ENCODE results near the gene DPEP2. TPM values are rescaled to one million over a fixed set of nuclear protein-coding genes. Genes with fewer than 3 reads are reported as not detected.

DPEP2 gene
- total and polyA plus RNA-seq, 10 of the 15 experiments (the other 5 are each of a cell fraction or from before 2014, with no cell fraction given) = 0.04 to 4.0 (median 2.1) TPM

DNA sequence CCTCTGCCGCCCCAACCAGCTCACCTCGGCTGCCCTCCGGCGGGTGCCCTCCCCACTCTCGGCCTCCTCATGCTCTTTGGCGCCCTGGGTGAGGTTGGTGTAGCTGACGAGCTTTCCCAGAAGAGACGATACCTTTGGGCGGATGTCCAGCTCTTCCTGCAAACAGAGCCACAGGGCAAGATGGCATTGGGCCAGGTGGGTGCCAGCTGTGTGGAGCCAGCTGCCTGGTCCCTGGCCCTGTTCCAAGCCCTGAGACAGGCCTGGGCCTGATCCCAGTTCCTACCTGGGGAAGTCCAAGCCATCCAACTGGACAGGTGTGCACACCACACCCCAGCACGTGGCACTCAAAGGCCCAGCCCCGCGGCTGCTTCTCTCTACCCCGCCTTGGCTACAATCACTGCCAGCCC lies 37.7 kb downstream of the DPEP2 start (continued):
- no peak for TF ChIP-seq POU2F2 (IDR thresholded peaks at IDR 0.05; ENCODE audit: borderline replicate concordance, low read depth, low read length)
- TF ChIP-seq ZBED1 (IDR thresholded peaks at IDR 0.05; ENCODE audit: borderline replicate concordance) = no peak
- TF ChIP-seq CUX1 (IDR thresholded peaks at IDR 0.05; ENCODE audit: insufficient replicate concordance, low read depth, low read length) = no peak
- no peak for TF ChIP-seq ZNF384 (IDR thresholded peaks at IDR 0.05; ENCODE audit: borderline replicate concordance, low read depth, low read length)
- no peak for TF ChIP-seq ZNF24 (IDR thresholded peaks at IDR 0.05)
- no peak for TF ChIP-seq ZNF207 (IDR thresholded peaks at IDR 0.05; ENCODE audit: borderline replicate concordance)

- no peaks in the 10 kb centered on the region for H3K4me1 ChIP-seq (ENCODE audit: control insufficient read depth, insufficient read depth, low read length)
- no peak overlapping the region for H3K4me2 ChIP-seq (ENCODE audit: control insufficient read depth, insufficient read depth)
- no peak overlapping the region for H3K4me3 ChIP-seq
- no peak for ATAC-seq
- no peaks in the 10 kb centered on the region for H3K79me2 ChIP-seq (ENCODE audit: control insufficient read depth, insufficient read depth, low read length)
- H2AFZ ChIP-seq (ENCODE audit: control insufficient read depth, low read depth, low read length) = no peak overlapping the region
- BruUV-seq (replicated peaks) = no TSS peak
- DNase-seq (ENCODE audit: low read depth, low spot score) = no peak
- RAD21 ChIA-PET (ENCODE audit: unreplicated experiment) = no interaction called here
- SMC1A ChIA-PET (ENCODE audit: uncharacterized antibody, unreplicated experiment) = no interaction called here
- no peak overlapping the region for H3K9ac ChIP-seq (ENCODE audit: control insufficient read depth, insufficient read depth, low read length)
- in situ Hi-C loops (cut with MboI) (no loop called here), intact Hi-C loops (cut with micrococcal nuclease; ENCODE audit: unreplicated experiment) (no loop called here)
- no peaks in the 10 kb centered on the region for H3K9me3 ChIP-seq (replicated peaks; ENCODE audit: control insufficient read depth, insufficient read depth, low read length)
- CTCF ChIA-PET = interaction anchor here (0.8 kb wide), 2 partner anchors 76 to 81 kb away, joined by 3 read pairs; no protein-coding TSS in a partner anchor
- H3K36me3 ChIP-seq (ENCODE audit: control insufficient read depth in 2 of 2, insufficient read depth in 2 of 2, low read length in 1 of 2) = peaks cover 5 to 6% of the 10 kb centered on the region in 2 experiments; a peak in 3 of 4 replicates
- POLR2A ChIA-PET = no interaction called here
- H3K27me3 ChIP-seq (replicated peaks in 1 of 2; ENCODE audit: control insufficient read depth in 2 of 2, insufficient read depth in 2 of 2, low read length in 1 of 2) = no peaks in the 10 kb centered on the region
- FAIRE-seq = no peak
- 78% methylated on average over 11 of the region's 11 CpGs for WGBS (ENCODE audit: insufficient coverage, insufficient replicate concordance, low lambda C conversion rate, missing lambda C conversion rate)
- H4K20me1 ChIP-seq (ENCODE audit: control insufficient read depth, insufficient read depth) = no peaks in the 10 kb centered on the region
- no peak overlapping the region for H3K27ac ChIP-seq (ENCODE audit: control insufficient read depth, insufficient read depth)
- TF ChIP-seq, protein P1, sequence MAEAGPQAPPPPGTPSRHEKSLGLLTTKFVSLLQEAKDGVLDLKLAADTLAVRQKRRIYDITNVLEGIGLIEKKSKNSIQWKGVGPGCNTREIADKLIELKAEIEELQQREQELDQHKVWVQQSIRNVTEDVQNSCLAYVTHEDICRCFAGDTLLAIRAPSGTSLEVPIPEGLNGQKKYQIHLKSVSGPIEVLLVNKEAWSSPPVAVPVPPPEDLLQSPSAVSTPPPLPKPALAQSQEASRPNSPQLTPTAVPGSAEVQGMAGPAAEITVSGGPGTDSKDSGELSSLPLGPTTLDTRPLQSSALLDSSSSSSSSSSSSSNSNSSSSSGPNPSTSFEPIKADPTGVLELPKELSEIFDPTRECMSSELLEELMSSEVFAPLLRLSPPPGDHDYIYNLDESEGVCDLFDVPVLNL (IDR thresholded peaks at IDR 0.05; ENCODE audit: low read depth, low read length) = no peak
- no peak for TF ChIP-seq IRF4 (IDR thresholded peaks at IDR 0.05; ENCODE audit: low read depth, low read length)
- TF ChIP-seq, protein P2, sequence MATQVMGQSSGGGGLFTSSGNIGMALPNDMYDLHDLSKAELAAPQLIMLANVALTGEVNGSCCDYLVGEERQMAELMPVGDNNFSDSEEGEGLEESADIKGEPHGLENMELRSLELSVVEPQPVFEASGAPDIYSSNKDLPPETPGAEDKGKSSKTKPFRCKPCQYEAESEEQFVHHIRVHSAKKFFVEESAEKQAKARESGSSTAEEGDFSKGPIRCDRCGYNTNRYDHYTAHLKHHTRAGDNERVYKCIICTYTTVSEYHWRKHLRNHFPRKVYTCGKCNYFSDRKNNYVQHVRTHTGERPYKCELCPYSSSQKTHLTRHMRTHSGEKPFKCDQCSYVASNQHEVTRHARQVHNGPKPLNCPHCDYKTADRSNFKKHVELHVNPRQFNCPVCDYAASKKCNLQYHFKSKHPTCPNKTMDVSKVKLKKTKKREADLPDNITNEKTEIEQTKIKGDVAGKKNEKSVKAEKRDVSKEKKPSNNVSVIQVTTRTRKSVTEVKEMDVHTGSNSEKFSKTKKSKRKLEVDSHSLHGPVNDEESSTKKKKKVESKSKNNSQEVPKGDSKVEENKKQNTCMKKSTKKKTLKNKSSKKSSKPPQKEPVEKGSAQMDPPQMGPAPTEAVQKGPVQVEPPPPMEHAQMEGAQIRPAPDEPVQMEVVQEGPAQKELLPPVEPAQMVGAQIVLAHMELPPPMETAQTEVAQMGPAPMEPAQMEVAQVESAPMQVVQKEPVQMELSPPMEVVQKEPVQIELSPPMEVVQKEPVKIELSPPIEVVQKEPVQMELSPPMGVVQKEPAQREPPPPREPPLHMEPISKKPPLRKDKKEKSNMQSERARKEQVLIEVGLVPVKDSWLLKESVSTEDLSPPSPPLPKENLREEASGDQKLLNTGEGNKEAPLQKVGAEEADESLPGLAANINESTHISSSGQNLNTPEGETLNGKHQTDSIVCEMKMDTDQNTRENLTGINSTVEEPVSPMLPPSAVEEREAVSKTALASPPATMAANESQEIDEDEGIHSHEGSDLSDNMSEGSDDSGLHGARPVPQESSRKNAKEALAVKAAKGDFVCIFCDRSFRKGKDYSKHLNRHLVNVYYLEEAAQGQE (IDR thresholded peaks at IDR 0.05; ENCODE audit: low read depth, low read length) = no peak
Observed at GRCh38 chr16:67959536-67960329, 39.6 kb downstream of the DPEP2 start.

Data from GM12878 (cell line).